Adrenal gland (tissue), 12 donors: ENCODE data around the gene BIRC7. TPM values are rescaled to one million over a fixed set of nuclear protein-coding genes. Genes with fewer than 3 reads are reported as not detected.

ENCODE experiments used
- DNase-seq, 7 donors: peaks; one replicate each; pipeline ENCODE4 v3.0.0-alpha.2; 2019 to 2020
- H3K27ac ChIP-seq, 5 donors: fragments of 200-600 bp; sonication (generic) in 4 of 5; 1 replicate in 3 of 5; 2 replicates in 2 of 5; pipeline versions ENCODE4 v1.5.1 to v1.8.0; 2016 to 2020; ENCODE audit warnings: mild to moderate bottlenecking in 1 of 5
- H3K27me3 ChIP-seq: fragments of 200-600 bp; 2 replicates; pipeline ENCODE4 v1.8.0; 2021
- H3K36me3 ChIP-seq, 2 donors: fragments of 200-600 bp; replicated peaks in 1 of 2; 1 replicate in 1 of 2; 2 replicates in 1 of 2; pipeline versions ENCODE4 v1.5.1 to v1.8.0; 2018 to 2022
- H3K4me1 ChIP-seq, 2 donors: fragments of 200-600 bp; replicated peaks in 1 of 2; 1 replicate in 1 of 2; 2 replicates in 1 of 2; pipeline versions ENCODE4 v1.5.1 to v1.8.0; 2018 to 2021
- H3K4me3 ChIP-seq, 4 donors: fragments of 200-600 bp; sonication (generic) in 3 of 4; one replicate each; pipeline ENCODE4 v1.5.1; 2016 to 2018
- H3K9me3 ChIP-seq, 3 donors: fragments of 200-600 bp; sonication (generic) in 1 of 3; replicated peaks in 1 of 3; 1 replicate in 2 of 3; 2 replicates in 1 of 3; pipeline versions ENCODE4 v1.5.1 to v1.8.0; 2016 to 2021
- CTCF ChIP-seq, 6 experiments: fragments of 450-650 bp in 4 of 6; fragments of 200-600 bp in 2 of 6; sonication (generic) in 1 of 6; IDR thresholded peaks; 1 replicate in 5 of 6; 2 replicates in 1 of 6; pipeline versions ENCODE4 v1.5.1 to v1.8.0; 2016 to 2021; ENCODE audit warnings: antibody characterized with exemption in 6 of 6, mild to moderate bottlenecking in 2 of 6, moderate library complexity in 1 of 6
- POLR2A ChIP-seq, 2 donors: fragments of 450-650 bp; IDR thresholded peaks; one replicate each; pipeline ENCODE4 v1.6.1; 2017; ENCODE audit warnings: antibody characterized with exemption in 2 of 2, mild to moderate bottlenecking in 2 of 2, moderate library complexity in 1 of 2
- WGBS, 4 donors: extraction: QIAGEN DNeasy Blood & Tissue Kit in 2 of 4; methylation state at CpG; one replicate each; pipeline versions ENCODE4 v1.1.5 to v1.1.7; 2013 to 2017; 5-methylcytosine and 5-hydroxymethylcytosine counted together
- intact Hi-C, 2 donors: fragments of 100-400 bp; cut with DNase I; formaldehyde crosslinking; loops; one replicate each; pipeline versions ENCODE4 v1.14.1 to v1.15.0; 2022 to 2023
- polyA plus RNA-seq, 3 donors: library from polyadenylated mRNA; stranded (reverse); fragments of 200-250 nt in 2 of 3; fragments of 350-450 nt in 1 of 3; fragmentation: Illumina TruSeq in 1 of 3; extraction: RNeasy Lipid Tissue Mini Kit (QIAGEN cat#74804) in 1 of 3; gene quantifications; one replicate each; pipeline ENCODE4 v1.2.3, GENCODE V29; 2013 to 2014
- total RNA-seq, 9 donors: library from RNA; depleted of rRNA in 4 of 9; stranded (reverse); fragments of >200 nt in 4 of 9; fragments of 120-200 nt in 1 of 9; fragmentation: NEBNext Ultra II Directional in 1 of 9; extraction: Animal tissue kit (Norgen Biotek cat#: 25700) in 1 of 9; gene quantifications; one replicate each; pipeline versions ENCODE4 v1.1.0 to v1.2.4, GENCODE V29; 2013 to 2023
- donor health status: healthy with polysubstance abuse.
- donor health status: Bipolar disorder and iron deficiency.
- donor health status: DM: yes; HTN: yes; CAD: no.
- donor health status: DM: no; HTN: no; CAD: no.
- donor health status: DM: no; HTN: no; CAD: no.
- donor health status: DM: yes; HTN: yes; CAD: no.

BIRC7 gene
- total and polyA plus RNA-seq, 12 donors, result 0.28 to 117 (median 1.1) TPM; not detected in 5

GRCh38 chr20:63202021-63202420, 33.7 kb upstream of the BIRC7 start:
- 84 to 91% (median 90%) methylated on average over 11 to 17 of the region's 17 CpGs for WGBS, 4 donors
- no peak for DNase-seq
- H3K27ac ChIP-seq, result no peak overlapping the region
- H3K27me3 ChIP-seq, result no peaks in the 10 kb centered on the region
- no peaks in the 10 kb centered on the region for H3K9me3 ChIP-seq
- TF ChIP-seq CTCF (IDR thresholded peaks at IDR 0.05), result no peak
- TF ChIP-seq POLR2A (IDR thresholded peaks at IDR 0.05), result no peak
- H3K4me3 ChIP-seq, result no peak overlapping the region
- peaks cover 0 to 49% of the 10 kb centered on the region in 2 donors for H3K36me3 ChIP-seq
- intact Hi-C loops, result no loop called here
- peaks cover 6 to 26% of the 10 kb centered on the region in 2 donors for H3K4me1 ChIP-seq

- intact Hi-C loops, result no loop called here
- peaks cover 6 to 30% of the 10 kb centered on the region in 2 donors for H3K4me1 ChIP-seq
These were observed 32.7 kb upstream of the BIRC7 start for GRCh38 chr20:63202811-63203526.

DNA sequence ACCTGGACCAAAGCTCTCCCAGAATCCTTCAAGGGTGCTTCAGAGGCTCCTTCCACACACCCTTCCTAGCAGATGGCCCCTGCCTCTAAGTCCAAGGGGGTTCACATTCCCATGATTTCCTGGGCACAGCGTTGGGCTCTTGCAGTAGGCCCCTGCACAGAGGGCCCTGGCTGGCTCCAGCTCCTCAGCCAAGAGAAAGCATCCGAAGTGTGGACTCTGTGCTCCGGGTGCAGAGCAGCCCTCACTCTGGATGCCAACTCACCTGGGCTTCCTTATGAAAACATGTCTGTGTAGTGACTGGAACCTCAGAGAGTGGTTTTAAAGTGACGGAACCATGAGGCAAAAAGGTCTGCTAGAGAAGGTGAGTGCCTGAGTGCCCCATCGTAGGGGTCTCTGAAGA, 31.3 kb upstream of the BIRC7 start:
- Histone ChIP-seq H3K27me3 (no peaks in the 10 kb centered on the region), H3K4me3 (no peak overlapping the region), H3K36me3 (peaks cover 0 to 63% of the 10 kb centered on the region in 2 donors), H3K27ac (no peak overlapping the region), H3K9me3 (no peaks in the 10 kb centered on the region), H3K4me1 (peaks cover 6 to 19% of the 10 kb centered on the region in 2 donors)
- intact Hi-C loops, result no loop called here
- TF ChIP-seq CTCF (IDR thresholded peaks at IDR 0.05), result no peak
- TF ChIP-seq POLR2A (IDR thresholded peaks at IDR 0.05), result no peak
- DNase-seq, result no peak
- WGBS, 4 donors, result 92 to 97% (median 94%) methylated on average over 3 to 5 of the region's 5 CpGs

More at GRCh38 chr20:63202811-63203526, 32.7 kb upstream of the BIRC7 start:
- no peaks in the 10 kb centered on the region for H3K9me3 ChIP-seq
- DNase-seq, result no peak
- WGBS, 4 donors, result 91 to 96% (median 92%) methylated on average over 22 to 29 of the region's 29 CpGs
- TF ChIP-seq POLR2A (IDR thresholded peaks at IDR 0.05), result no peak
- TF ChIP-seq CTCF (IDR thresholded peaks at IDR 0.05), result no peak
- no peaks in the 10 kb centered on the region for H3K27me3 ChIP-seq
- H3K27ac ChIP-seq, result no peak overlapping the region
- peaks cover 0 to 52% of the 10 kb centered on the region in 2 donors for H3K36me3 ChIP-seq
- H3K4me3 ChIP-seq, result no peak overlapping the region

DNA sequence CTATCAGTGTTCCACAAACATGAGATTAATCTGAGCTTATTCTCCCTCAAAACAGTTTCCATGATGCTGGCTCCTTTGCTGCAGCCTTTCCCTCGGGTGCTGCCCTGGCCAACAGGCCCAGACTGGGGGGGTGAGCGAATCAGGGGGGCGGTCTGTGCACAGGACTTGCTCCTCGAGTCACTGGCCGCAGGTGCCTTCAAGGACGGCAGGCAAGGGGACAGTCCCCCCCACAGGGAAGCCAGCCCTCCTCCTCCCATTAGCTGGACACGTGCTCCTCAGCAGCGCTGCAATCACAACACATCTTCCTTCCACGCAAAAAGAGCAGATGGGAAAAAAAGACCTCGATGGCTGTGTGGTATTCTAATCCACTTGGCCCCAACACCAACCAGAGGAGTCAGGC, 29.8 kb upstream of the BIRC7 start:
- H3K27ac ChIP-seq, result no peak overlapping the region
- peaks cover 6 to 24% of the 10 kb centered on the region in 2 donors for H3K4me1 ChIP-seq
- intact Hi-C loops, result no loop called here

More for the DNA sequence above, 29.8 kb upstream of the BIRC7 start:
- H3K9me3 ChIP-seq, result no peaks in the 10 kb centered on the region
- H3K4me3 ChIP-seq, result no peak overlapping the region
- H3K27me3 ChIP-seq, result no peaks in the 10 kb centered on the region
- TF ChIP-seq POLR2A (IDR thresholded peaks at IDR 0.05) (no peak), CTCF (IDR thresholded peaks at IDR 0.05) (no peak)
- peaks cover 0 to 77% of the 10 kb centered on the region in 2 donors for H3K36me3 ChIP-seq
- WGBS, 4 donors, result 67 to 91% (median 75%) methylated on average over 4 to 10 of the region's 10 CpGs
- no peak for DNase-seq
